Endothelial cell of umbilical vein (primary cell): ENCODE measurements around the gene ILF2. TPM values are rescaled to one million over a fixed set of nuclear protein-coding genes. Genes with fewer than 3 reads are reported as not detected.

Source experiments
- BruUV-seq: library from RNA; stranded (reverse); fragments of 400-500 nt; replicated peaks from 2 replicates; lab custom pipeline; 2021; lab: Mats Ljungman, UMichigan
- CTCF ChIA-PET: fragments of 300-600, 350-600 bp; sonication (Branson Sonifier 250); formaldehyde crosslinking; loops from one replicate; lab custom pipeline; 2021; ENCODE audit warnings: antibody characterized with exemption, inconsistent platforms; lab: Charles Lee
- POLR2A ChIA-PET: fragments of 300-600, 350-600 bp; sonication (Branson Sonifier 250); formaldehyde crosslinking; loops from one replicate; lab custom pipeline; 2021; ENCODE audit warnings: antibody characterized with exemption, inconsistent platforms; lab: Charles Lee
- DNase-seq: peaks from one replicate; pipeline ENCODE4 v3.0.0-alpha.2; 2011; ENCODE audit warnings: low read depth, low spot score
- FAIRE-seq: peaks from 2 replicates; lab custom pipeline; 2011; peaks lifted over from hg19 to GRCh38; lab: Jason Lieb, UNC
- H2AFZ ChIP-seq: 2 replicates; pipeline ENCODE4 v1.6.0; 2012; ENCODE audit warnings: low read depth, low read length, control low read depth, inconsistent platforms
- H3K27ac ChIP-seq: 2 replicates; pipeline ENCODE4 v1.5.1; 2011; ENCODE audit warnings: low read depth, mild to moderate bottlenecking, control low read depth, low read length, moderate library complexity; ENCODE audit not compliant: insufficient read depth
- H3K27me3 ChIP-seq, 2 experiments: 2 replicates each; pipeline versions ENCODE4 v1.6.0 to v1.6.1; 2011; ENCODE audit warnings: low read length in 2 of 2, mixed read lengths in 1 of 2; ENCODE audit not compliant: control insufficient read depth in 2 of 2, insufficient read depth in 2 of 2
- H3K36me3 ChIP-seq, 2 experiments: 2 replicates in 1 of 2; 3 replicates in 1 of 2; pipeline ENCODE4 v1.5.1; 2011; ENCODE audit warnings: low read length in 2 of 2, mild to moderate bottlenecking in 1 of 2, moderate library complexity in 1 of 2; ENCODE audit not compliant: control insufficient read depth in 2 of 2, insufficient read depth in 2 of 2; ENCODE audit errors: extremely low read depth in 1 of 2
- H3K4me1 ChIP-seq: 3 replicates; pipeline ENCODE4 v1.5.1; 2011; ENCODE audit warnings: mild to moderate bottlenecking, low read length; ENCODE audit not compliant: control insufficient read depth, insufficient read depth; ENCODE audit errors: extremely low read depth
- H3K4me2 ChIP-seq: 2 replicates; pipeline ENCODE4 v1.6.1; 2011; ENCODE audit warnings: low read length, control low read depth, mixed read lengths; ENCODE audit not compliant: insufficient read depth
- H3K4me3 ChIP-seq, 3 experiments: fragments of 200-600 bp in 1 of 3; sonication (generic), shearing (Covaris generic) in 1 of 3; replicated peaks in 1 of 3; 2 replicates each; pipeline ENCODE4 v1.5.1; 2011 to 2016; ENCODE audit warnings: control low read depth in 3 of 3, low read length in 3 of 3, mild to moderate bottlenecking in 2 of 3, inconsistent platforms in 1 of 3, low read depth in 1 of 3, moderate library complexity in 1 of 3; ENCODE audit not compliant: insufficient read depth in 1 of 3
- H3K79me2 ChIP-seq: 2 replicates; pipeline ENCODE4 v1.6.0; 2012; ENCODE audit warnings: low read length, inconsistent platforms; ENCODE audit not compliant: control insufficient read depth, insufficient read depth
- H3K9ac ChIP-seq: replicated peaks from 2 replicates; pipeline ENCODE3; 2011; ENCODE audit warnings: low read length, control low read depth; ENCODE audit not compliant: insufficient read depth; ENCODE audit errors: extremely low read depth
- H3K9me1 ChIP-seq: replicated peaks from 3 replicates; pipeline ENCODE4 v1.6.0; 2011; ENCODE audit warnings: mild to moderate bottlenecking, low read length; ENCODE audit not compliant: control insufficient read depth, insufficient read depth; ENCODE audit errors: extremely low read depth
- H3K9me3 ChIP-seq: replicated peaks from 2 replicates; pipeline ENCODE4 v1.5.1; 2012; ENCODE audit warnings: low read length, inconsistent platforms; ENCODE audit not compliant: control insufficient read depth, insufficient read depth
- H4K20me1 ChIP-seq: replicated peaks from 2 replicates; pipeline ENCODE3; 2011; ENCODE audit warnings: mild to moderate bottlenecking, low read length; ENCODE audit not compliant: control insufficient read depth, insufficient read depth; ENCODE audit errors: extremely low read depth
- CTCF ChIP-seq, 2 donors: IDR thresholded peaks; 1 replicate in 1 of 2; 2 replicates in 1 of 2; pipeline ENCODE4 v1.5.1; 2011; ENCODE audit warnings: low read length in 2 of 2, mild to moderate bottlenecking in 2 of 2, moderate library complexity in 2 of 2, control low read depth in 1 of 2, inconsistent platforms in 1 of 2, low read depth in 1 of 2; ENCODE audit not compliant: insufficient read depth in 1 of 2; ENCODE audit errors: extremely low read depth in 1 of 2
- FOS ChIP-seq: IDR thresholded peaks from 2 replicates; pipeline ENCODE4 v1.6.1; 2011; ENCODE audit warnings: mild to moderate bottlenecking, low read length, moderate library complexity, borderline replicate concordance; ENCODE audit not compliant: insufficient read depth
- GATA2 ChIP-seq: IDR thresholded peaks from 2 replicates; pipeline ENCODE4 v1.7.0; 2011; ENCODE audit warnings: low read depth, mild to moderate bottlenecking, moderate library complexity, mixed read lengths, low read length; ENCODE audit not compliant: insufficient read length, insufficient read depth
- JUN ChIP-seq: IDR thresholded peaks from 2 replicates; pipeline ENCODE4 v1.6.1; 2011; ENCODE audit warnings: borderline replicate concordance, low read depth; ENCODE audit not compliant: insufficient read length, insufficient read depth
- MAX ChIP-seq: IDR thresholded peaks from 2 replicates; pipeline ENCODE4 v1.6.1; 2011; ENCODE audit not compliant: insufficient read depth, insufficient read length
- MYC ChIP-seq: IDR thresholded peaks from one replicate; pipeline ENCODE4 v1.6.1; 2011; ENCODE audit warnings: mild to moderate bottlenecking, low read depth, low read length
- POLR2A ChIP-seq: IDR thresholded peaks from 2 replicates; pipeline ENCODE4 v1.6.1; 2012; ENCODE audit warnings: low read depth, mild to moderate bottlenecking, control low read depth, low read length
- POLR2AphosphoS5 ChIP-seq: IDR thresholded peaks from 2 replicates; pipeline ENCODE4 v1.6.1; 2012; ENCODE audit warnings: low read depth, mild to moderate bottlenecking, control low read depth, low read length, moderate library complexity; ENCODE audit not compliant: insufficient read depth
- dilution Hi-C: fragments of 300-500 bp; cut with MboI; formaldehyde crosslinking; loops from one replicate; pipeline ENCODE4 v1.15.0; 2019; ENCODE audit warnings: low sequenced_read_pairs; ENCODE audit not compliant: extremely low pct_ligation_motif_present
- intact Hi-C: fragments of 100-400 bp; cut with micrococcal nuclease; formaldehyde crosslinking; loops from one replicate; pipeline ENCODE4 v1.10.0; 2022
- polyA plus RNA-seq, 4 experiments: library from polyadenylated mRNA; depleted of rRNA in 3 of 4; stranded (reverse) in 3 of 4; unstranded in 1 of 4; fragments of >200 nt; gene quantifications; 2 replicates each; pipeline versions ENCODE4 v1.2.1 to v1.2.3, GENCODE V29; 2011 to 2012; ENCODE audit warnings: missing spikeins in 1 of 4
- total RNA-seq: library from RNA; stranded (reverse); gene quantifications from 2 replicates; pipeline ENCODE4 v1.2.3, GENCODE V29; 2021

The ILF2 gene
- total and polyA plus RNA-seq, 2 donors (not counting 3 experiments of a cell fraction or from before 2014, with no cell fraction given), result 271 to 303 TPM

GRCh38 chr1:153643100-153643499 is 27.7 kb downstream of the ILF2 start:
- Histone ChIP-seq H3K4me1 (no peaks in the 10 kb centered on the region), H3K4me2 (no peak overlapping the region), H3K4me3 (no peak overlapping the region), H3K9me1 (no peaks in the 10 kb centered on the region), H3K79me2 (peaks cover 19% of the 10 kb centered on the region), H3K27ac (no peak overlapping the region), H3K27me3 (no peaks in the 10 kb centered on the region), H3K9ac (no peak overlapping the region), H2AFZ (no peak overlapping the region), H3K9me3 (no peaks in the 10 kb centered on the region), H4K20me1 (peaks cover 2% of the 10 kb centered on the region), H3K36me3 (peaks cover 45 to 46% of the 10 kb centered on the region in 2 experiments)
- no peak for DNase-seq
- BruUV-seq, result no TSS peak
- dilution Hi-C loops (no loop called here), intact Hi-C loops (no loop called here)
- no peak for TF ChIP-seq POLR2AphosphoS5
- TF ChIP-seq POLR2A, result no peak
- no peak for TF ChIP-seq GATA2
- no peak for TF ChIP-seq MYC
- no peak for TF ChIP-seq JUN
- TF ChIP-seq MAX, result no peak
- TF ChIP-seq CTCF (IDR thresholded peaks at IDR 0.05; ENCODE audit: extremely low read depth in 1 of 2, insufficient read depth in 1 of 2, low read depth in 1 of 2, low read length in 2 of 2), result no peak
- no peak for TF ChIP-seq FOS
- CTCF ChIA-PET, result interaction anchor here (0.8 to 2.3 kb wide), 5 partner anchors 8 to 133 kb away, joined by 3 to 11 read pairs (median 6); partner anchors contain the start of gene S100A13
- FAIRE-seq, result no peak
- POLR2A ChIA-PET, result interaction anchor here (0.6 to 2.1 kb wide), 4 partner anchors 9 to 71 kb away, joined by 3 to 12 read pairs (median 4); partner anchors contain the start of genes CHTOP and S100A13
